Kidney (tissue), 14 donors: ENCODE data around the gene BNC2. TPM values are rescaled to one million over a fixed set of nuclear protein-coding genes. Genes with fewer than 3 reads are reported as not detected.
A peak's percentile ranks its signal among the peaks of the same experiment; 100 is the strongest.

Experiments
- DNase-seq, 5 donors: peaks; one replicate each; pipeline ENCODE4 v3.0.0-alpha.2; 2013 to 2020
- FAIRE-seq: peaks from 2 replicates; lab custom pipeline; 2012; peaks lifted over from hg19 to GRCh38; lab: Jason Lieb, UNC
- H3K27ac ChIP-seq, 2 donors: one replicate each; pipeline ENCODE4 v1.7.0; 2013; ENCODE audit warnings: low read depth in 2 of 2, low read length in 2 of 2, inconsistent platforms in 1 of 2
- H3K27me3 ChIP-seq: one replicate; pipeline ENCODE4 v1.7.1; 2013; ENCODE audit warnings: low read length, inconsistent platforms; ENCODE audit not compliant: control insufficient read depth, insufficient read depth
- H3K36me3 ChIP-seq, 3 donors: one replicate each; pipeline versions ENCODE4 v1.7.0 to v1.7.1; 2013; ENCODE audit warnings: low read length in 3 of 3, control low read depth in 1 of 3, inconsistent platforms in 1 of 3; ENCODE audit not compliant: insufficient read depth in 3 of 3, control insufficient read depth in 2 of 3
- H3K4me1 ChIP-seq, 3 donors: one replicate each; pipeline versions ENCODE4 v1.7.0 to v1.7.1; 2013; ENCODE audit warnings: low read length in 3 of 3, inconsistent platforms in 1 of 3, low read depth in 1 of 3; ENCODE audit not compliant: control insufficient read depth in 2 of 3, insufficient read depth in 2 of 3
- H3K4me3 ChIP-seq, 3 donors: one replicate each; pipeline versions ENCODE4 v1.7.0 to v1.8.1; 2013; ENCODE audit warnings: low read length in 3 of 3, control low read depth in 1 of 3, inconsistent platforms in 1 of 3
- H3K9ac ChIP-seq, 3 donors: one replicate each; pipeline versions ENCODE4 v1.7.0 to v1.7.1; 2013; ENCODE audit warnings: low read length in 3 of 3, control low read depth in 1 of 3, inconsistent platforms in 1 of 3
- H3K9me3 ChIP-seq, 3 donors: one replicate each; pipeline versions ENCODE4 v1.7.0 to v1.7.1; 2013; ENCODE audit warnings: low read length in 3 of 3, control low read depth in 1 of 3, inconsistent platforms in 1 of 3; ENCODE audit not compliant: control insufficient read depth in 2 of 3, insufficient read depth in 1 of 3
- CTCF ChIP-seq: IDR thresholded peaks from 3 replicates; pipeline ENCODE4 v1.5.1; 2012; ENCODE audit warnings: mild to moderate bottlenecking, moderate library complexity, borderline replicate concordance; ENCODE audit not compliant: insufficient read depth; ENCODE audit errors: extremely low read depth
- intact Hi-C: fragments of 100-400 bp; cut with DNase I; formaldehyde crosslinking; loops from one replicate; pipeline ENCODE4 v1.11.1; 2022
- polyA plus RNA-seq: library from polyadenylated mRNA; stranded (reverse); fragments of 350-450 nt; fragmentation: Illumina TruSeq; extraction: RNeasy Lipid Tissue Mini Kit (QIAGEN cat#74804); gene quantifications from one replicate; pipeline ENCODE4 v1.2.3, GENCODE V29; 2014; ENCODE audit warnings: low read depth, low replicate concordance; ENCODE audit not compliant: insufficient read depth
- total RNA-seq: library from RNA; stranded (reverse); fragmentation: NEBNext Ultra II Directional; extraction: Animal tissue kit (Norgen Biotek cat#: 25700); gene quantifications from one replicate; pipeline ENCODE4 v1.2.1, GENCODE V29; 2021
- donor health status: control.
- donor health status: control.
- donor health status: control.
- donor health status: control.
- donor health status: control.
- donor health status: DM: yes; HTN: yes; CAD: no.
- donor health status: Normal renal cell carcinoma (clear cell type).

Gene BNC2
- total and polyA plus RNA-seq, 2 donors from 2014 or later = 5.4 to 37.9 TPM

- intact Hi-C loops = no loop called here
- no peak overlapping the region for H3K4me3 ChIP-seq
- H3K36me3 ChIP-seq = no peaks in the 10 kb centered on the region
- FAIRE-seq (no peak), DNase-seq (no peak)
- H3K27ac ChIP-seq = no peak overlapping the region
- H3K4me1 ChIP-seq = no peaks in the 10 kb centered on the region
- peaks cover 0 to 3% (median 0%) of the 10 kb centered on the region in 3 donors for H3K9me3 ChIP-seq
- no peaks in the 10 kb centered on the region for H3K27me3 ChIP-seq
- TF ChIP-seq CTCF = no peak
- H3K9ac ChIP-seq = no peak overlapping the region
Observed at GRCh38 chr9:16398691-16399090, 471.8 kb downstream of the BNC2 start.

DNA sequence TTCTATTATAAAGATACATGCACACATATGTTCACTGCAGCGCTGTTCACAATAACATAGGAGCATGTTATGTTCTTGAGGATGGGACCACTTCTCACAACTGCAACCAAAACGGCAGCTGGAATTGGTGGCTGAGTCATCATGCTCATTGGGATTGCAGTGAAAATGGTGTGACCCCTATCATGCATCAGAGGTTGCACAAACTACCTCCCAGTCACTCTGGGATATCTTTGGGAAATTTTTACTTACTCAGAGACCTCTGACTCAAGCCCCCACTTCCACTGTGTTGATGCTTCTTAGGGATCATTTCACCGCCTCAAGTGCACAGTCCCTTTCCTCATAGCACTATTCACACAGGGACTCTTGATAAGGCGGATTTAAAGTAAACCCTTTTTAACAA is 474.1 kb downstream of the BNC2 start:
- Histone ChIP-seq H3K9me3 (peaks cover 0 to 3% (median 0%) of the 10 kb centered on the region in 3 donors), H3K36me3 (no peaks in the 10 kb centered on the region), H3K4me3 (no peak overlapping the region), H3K27me3 (no peaks in the 10 kb centered on the region), H3K4me1 (no peaks in the 10 kb centered on the region), H3K27ac (no peak overlapping the region), H3K9ac (no peak overlapping the region)
- no peak for TF ChIP-seq CTCF
- DNase-seq (no peak), FAIRE-seq (no peak)
- intact Hi-C loops = no loop called here

- TF ChIP-seq CTCF = no peak
- H3K9me3 ChIP-seq = peaks cover 0 to 3% (median 0%) of the 10 kb centered on the region in 3 donors
- H3K27ac ChIP-seq = no peak overlapping the region
- H3K27me3 ChIP-seq = no peaks in the 10 kb centered on the region
- intact Hi-C loops = no loop called here
- H3K9ac ChIP-seq = no peak overlapping the region
- H3K4me3 ChIP-seq = no peak overlapping the region
- FAIRE-seq = no peak
- no peaks in the 10 kb centered on the region for H3K36me3 ChIP-seq
- H3K4me1 ChIP-seq = peaks cover 0 to 2% (median 0%) of the 10 kb centered on the region in 3 donors
- DNase-seq = peak in 1 of 5 donors; percentile 31
Observed at GRCh38 chr9:16391369-16391768, 479.1 kb downstream of the BNC2 start.

DNA sequence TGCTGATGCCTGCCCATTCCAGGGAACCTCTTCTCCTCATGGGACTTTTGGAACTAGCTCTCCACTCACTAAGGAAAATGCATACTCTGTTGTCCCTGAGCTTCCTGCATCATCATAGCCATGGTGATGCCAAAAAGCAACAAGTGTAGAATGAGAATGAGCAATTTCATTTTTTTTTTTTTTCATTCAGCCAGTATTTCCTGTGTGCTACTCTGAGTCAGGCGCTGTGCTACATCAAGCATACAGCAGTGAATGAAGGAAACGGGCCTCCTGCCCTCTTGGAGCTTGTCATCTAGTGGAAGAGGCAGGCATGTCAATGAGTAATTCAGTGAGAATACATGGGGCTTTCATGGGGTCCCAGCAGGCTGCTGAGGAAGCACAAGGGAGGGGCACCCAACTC is 483.1 kb downstream of the BNC2 start:
- Histone ChIP-seq H3K9me3 (peaks cover 0 to 3% (median 0%) of the 10 kb centered on the region in 3 donors), H3K4me3 (no peak overlapping the region), H3K36me3 (no peaks in the 10 kb centered on the region), H3K9ac (no peak overlapping the region), H3K4me1 (peaks cover 0 to 2% (median 0%) of the 10 kb centered on the region in 3 donors), H3K27ac (no peak overlapping the region), H3K27me3 (no peaks in the 10 kb centered on the region)
- TF ChIP-seq CTCF = no peak
- FAIRE-seq = no peak
- intact Hi-C loops = no loop called here
- DNase-seq = no peak
